SU-DHL-6 (cell line): ENCODE data around the gene RIBC1.
"Not testable (repeated sequence)": the region's sequence is repeated elsewhere in the genome, so short reads cannot be mapped to it uniquely, and the experiment has no call there.

ENCODE experiments used
- CTCF ChIP-seq: fragments of 200-600 bp; sonication (generic); IDR thresholded peaks from one replicate; pipeline ENCODE4 v1.5.1; 2017; ENCODE audit warnings: antibody characterized with exemption, mild to moderate bottlenecking, low read length, moderate library complexity; ENCODE audit not compliant: insufficient read depth, poor library complexity, severe bottlenecking
- EZH2phosphoT487 ChIP-seq: fragments of 200-600 bp; sonication (generic), shearing (Covaris generic); conservative IDR thresholded peaks from 2 replicates; pipeline ENCODE4 v1.6.1; 2018; ENCODE audit warnings: mild to moderate bottlenecking, antibody characterized with exemption, low read length, moderate library complexity, mixed read lengths

- TF ChIP-seq CTCF, EZH2phosphoT487: not testable (repeated sequence)
Measured at GRCh38 chrX:53468659-53469058, 46.0 kb downstream of the RIBC1 start.
